ENCODE measurements around the gene GALNS. TPM values are rescaled to one million over a fixed set of nuclear protein-coding genes. Genes with fewer than 3 reads are reported as not detected.

Gene GALNS
- total RNA-seq, 6 experiments from 2014 or later, result 16.6 to 20.7 (median 18.2) TPM

GRCh38 chr16:88866151-88866920, 9.6 kb upstream of the GALNS start, which contains the start of gene PABPN1L:
PABPN1L (minus strand) TSS chr16:88866660; CDS start chr16:88866606, 54 bp downstream.
- DNase-seq, result no peak
- no peaks in the 10 kb centered on the region for H3K9me3 Mint-ChIP-seq
- TF ChIP-seq, protein P1, sequence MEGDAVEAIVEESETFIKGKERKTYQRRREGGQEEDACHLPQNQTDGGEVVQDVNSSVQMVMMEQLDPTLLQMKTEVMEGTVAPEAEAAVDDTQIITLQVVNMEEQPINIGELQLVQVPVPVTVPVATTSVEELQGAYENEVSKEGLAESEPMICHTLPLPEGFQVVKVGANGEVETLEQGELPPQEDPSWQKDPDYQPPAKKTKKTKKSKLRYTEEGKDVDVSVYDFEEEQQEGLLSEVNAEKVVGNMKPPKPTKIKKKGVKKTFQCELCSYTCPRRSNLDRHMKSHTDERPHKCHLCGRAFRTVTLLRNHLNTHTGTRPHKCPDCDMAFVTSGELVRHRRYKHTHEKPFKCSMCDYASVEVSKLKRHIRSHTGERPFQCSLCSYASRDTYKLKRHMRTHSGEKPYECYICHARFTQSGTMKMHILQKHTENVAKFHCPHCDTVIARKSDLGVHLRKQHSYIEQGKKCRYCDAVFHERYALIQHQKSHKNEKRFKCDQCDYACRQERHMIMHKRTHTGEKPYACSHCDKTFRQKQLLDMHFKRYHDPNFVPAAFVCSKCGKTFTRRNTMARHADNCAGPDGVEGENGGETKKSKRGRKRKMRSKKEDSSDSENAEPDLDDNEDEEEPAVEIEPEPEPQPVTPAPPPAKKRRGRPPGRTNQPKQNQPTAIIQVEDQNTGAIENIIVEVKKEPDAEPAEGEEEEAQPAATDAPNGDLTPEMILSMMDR (IDR thresholded peaks at IDR 0.05), result no peak
- H3K4me3 Mint-ChIP-seq, result no peak within 1 kb of the TSS
- peaks cover 26% of the 10 kb centered on the region for H3K27me3 Mint-ChIP-seq (ENCODE audit: insufficient read depth)
- H3K36me3 Mint-ChIP-seq (ENCODE audit: low read depth), result no peaks in the 10 kb centered on the region
- H3K4me1 Mint-ChIP-seq (ENCODE audit: low read depth), result no peaks in the 10 kb centered on the region
- no peak within 1 kb of the TSS for H3K27ac Mint-ChIP-seq

- Mint-ChIP-seq H3K27ac (no peak overlapping the region), H3K27me3 (ENCODE audit: insufficient read depth) (peaks cover 22% of the 10 kb centered on the region), H3K9me3 (no peaks in the 10 kb centered on the region), H3K4me3 (no peak overlapping the region), H3K4me1 (ENCODE audit: low read depth) (no peaks in the 10 kb centered on the region), H3K36me3 (ENCODE audit: low read depth) (no peaks in the 10 kb centered on the region)
- TF ChIP-seq, protein P1 (IDR thresholded peaks at IDR 0.05), result no peak
- no peak for DNase-seq
These were observed 9.0 kb upstream of the GALNS start for GRCh38 chr16:88865742-88866141.

DNA sequence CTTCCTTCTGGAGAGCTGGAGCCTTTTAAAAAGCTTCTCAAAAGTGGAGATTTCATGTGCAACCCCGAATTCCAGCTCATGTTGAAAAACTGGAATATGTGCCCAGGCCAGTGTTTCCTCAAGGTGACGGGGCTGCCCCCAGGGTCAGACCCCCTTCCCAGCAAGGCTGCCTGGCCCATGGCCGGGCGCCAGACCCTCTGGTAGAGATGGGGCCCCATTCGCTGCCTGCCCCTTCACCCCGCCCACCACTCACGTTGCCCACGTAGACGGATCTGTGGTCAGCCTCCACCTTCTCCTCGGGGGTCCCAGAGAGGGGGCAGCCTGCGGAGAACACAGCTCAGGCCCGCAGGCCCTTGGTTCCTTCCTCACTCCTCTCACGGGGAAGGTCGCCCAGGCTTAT, 8.6 kb upstream of the GALNS start:
- Mint-ChIP-seq H3K9me3 (no peaks in the 10 kb centered on the region), H3K4me3 (no peak overlapping the region), H3K27me3 (ENCODE audit: insufficient read depth) (peaks cover 19% of the 10 kb centered on the region), H3K4me1 (ENCODE audit: low read depth) (no peaks in the 10 kb centered on the region), H3K36me3 (ENCODE audit: low read depth) (no peaks in the 10 kb centered on the region), H3K27ac (no peak overlapping the region)
- DNase-seq, result no peak
- TF ChIP-seq, protein P1 (IDR thresholded peaks at IDR 0.05), result no peak

DNA sequence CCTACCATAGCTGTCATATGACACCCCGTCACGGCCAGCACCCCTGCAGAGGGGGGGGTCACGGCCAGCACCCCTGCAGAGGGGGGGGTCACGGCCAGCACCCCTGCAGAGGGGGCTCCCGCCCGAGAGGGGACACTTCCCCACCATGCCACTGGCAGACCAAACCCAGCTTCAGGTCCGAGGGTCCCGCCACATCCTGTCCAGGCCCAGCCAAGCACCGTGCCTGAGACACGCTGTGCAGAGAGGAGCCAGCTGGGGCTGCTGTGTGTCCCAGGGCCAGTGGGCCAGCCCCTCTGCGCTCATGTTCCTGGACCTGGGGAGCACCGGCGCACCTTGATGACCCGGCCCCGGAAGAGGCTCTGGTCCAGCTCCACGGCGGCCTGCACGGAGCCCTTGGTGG, 7.8 kb upstream of the GALNS start:
- H3K4me3 Mint-ChIP-seq, result no peak overlapping the region
- TF ChIP-seq, protein P1 (IDR thresholded peaks at IDR 0.05), result no peak
- H3K27ac Mint-ChIP-seq, result no peak overlapping the region
- no peaks in the 10 kb centered on the region for H3K4me1 Mint-ChIP-seq (ENCODE audit: low read depth)
- no peaks in the 10 kb centered on the region for H3K36me3 Mint-ChIP-seq (ENCODE audit: low read depth)
- no peak for DNase-seq
- H3K27me3 Mint-ChIP-seq (ENCODE audit: insufficient read depth), result peaks cover 11% of the 10 kb centered on the region
- no peaks in the 10 kb centered on the region for H3K9me3 Mint-ChIP-seq

GRCh38 chr16:88864099-88864498, 7.4 kb upstream of the GALNS start:
- H3K4me1 Mint-ChIP-seq (ENCODE audit: low read depth), result no peaks in the 10 kb centered on the region
- no peaks in the 10 kb centered on the region for H3K36me3 Mint-ChIP-seq (ENCODE audit: low read depth)
- TF ChIP-seq, protein P1 (IDR thresholded peaks at IDR 0.05), result no peak
- H3K4me3 Mint-ChIP-seq, result no peak overlapping the region
- H3K27me3 Mint-ChIP-seq (ENCODE audit: insufficient read depth), result peaks cover 7% of the 10 kb centered on the region
- no peak for DNase-seq
- no peaks in the 10 kb centered on the region for H3K9me3 Mint-ChIP-seq
- H3K27ac Mint-ChIP-seq, result no peak overlapping the region
